K562 (cell line): Measurements from ENCODE around the gene CCDC68.

Source experiments
- CBX1 ChIP-seq: sonication (generic); IDR thresholded peaks from 2 replicates; pipeline ENCODE4 v1.6.1; 2016; ENCODE audit warnings: antibody characterized with exemption, low read depth, mild to moderate bottlenecking
- CBX5 ChIP-seq: IDR thresholded peaks from 2 replicates; pipeline ENCODE4 v1.6.1; 2014; ENCODE audit warnings: low read depth, borderline replicate concordance
- MAX ChIP-seq: sonication (generic); formaldehyde crosslinking; IDR thresholded peaks from 2 replicates; pipeline ENCODE4 v1.9.0; 2022; ENCODE audit warnings: mild to moderate bottlenecking, missing genetic modification reagents
- POLR2AphosphoS5 ChIP-seq: IDR thresholded peaks from 2 replicates; pipeline ENCODE4 v1.6.1; 2011; ENCODE audit warnings: mild to moderate bottlenecking, low read depth, low read length, moderate library complexity; ENCODE audit not compliant: control insufficient read depth, insufficient read depth
- PRPF4 ChIP-seq: fragments of 200-400 bp; formaldehyde crosslinking; IDR thresholded peaks from one replicate; pipeline ENCODE4 v1.6.1; 2017; ENCODE audit warnings: low read length, low read depth, mild to moderate bottlenecking; ENCODE audit not compliant: insufficient read depth, poor library complexity, severe bottlenecking
- TAF1 ChIP-seq: IDR thresholded peaks from 2 replicates; pipeline ENCODE4 v1.6.1; 2011; ENCODE audit warnings: mild to moderate bottlenecking, low read length, moderate library complexity; ENCODE audit not compliant: insufficient read depth, control insufficient read depth, severe bottlenecking; ENCODE audit errors: extremely low read depth
- ZNF24 ChIP-seq: fragments of 450-650 bp; IDR thresholded peaks from 2 replicates; pipeline ENCODE4 v1.6.1; 2016
- TF ChIP-seq, protein P1 (sequence below): fragments of 450-650 bp; IDR thresholded peaks from 2 replicates; pipeline ENCODE4 v1.6.1; 2017; ENCODE audit warnings: antibody characterized with exemption

GRCh38 chr18:54919412-54919811, 39.8 kb downstream of the CCDC68 start:
- TF ChIP-seq, protein P1, sequence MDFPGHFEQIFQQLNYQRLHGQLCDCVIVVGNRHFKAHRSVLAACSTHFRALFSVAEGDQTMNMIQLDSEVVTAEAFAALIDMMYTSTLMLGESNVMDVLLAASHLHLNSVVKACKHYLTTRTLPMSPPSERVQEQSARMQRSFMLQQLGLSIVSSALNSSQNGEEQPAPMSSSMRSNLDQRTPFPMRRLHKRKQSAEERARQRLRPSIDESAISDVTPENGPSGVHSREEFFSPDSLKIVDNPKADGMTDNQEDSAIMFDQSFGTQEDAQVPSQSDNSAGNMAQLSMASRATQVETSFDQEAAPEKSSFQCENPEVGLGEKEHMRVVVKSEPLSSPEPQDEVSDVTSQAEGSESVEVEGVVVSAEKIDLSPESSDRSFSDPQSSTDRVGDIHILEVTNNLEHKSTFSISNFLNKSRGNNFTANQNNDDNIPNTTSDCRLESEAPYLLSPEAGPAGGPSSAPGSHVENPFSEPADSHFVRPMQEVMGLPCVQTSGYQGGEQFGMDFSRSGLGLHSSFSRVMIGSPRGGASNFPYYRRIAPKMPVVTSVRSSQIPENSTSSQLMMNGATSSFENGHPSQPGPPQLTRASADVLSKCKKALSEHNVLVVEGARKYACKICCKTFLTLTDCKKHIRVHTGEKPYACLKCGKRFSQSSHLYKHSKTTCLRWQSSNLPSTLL, result no peak
- TF ChIP-seq ZNF24 (no peak), TAF1 (no peak), MAX (CRISPR knock-in tag) (no peak), POLR2AphosphoS5 (no peak), CBX5 (no peak), PRPF4 (no peak), CBX1 (no peak)
